GM12891 (cell line): Measurements from ENCODE around the gene CLN3.

Experiments
- PAX5 ChIP-seq: IDR thresholded peaks from 2 replicates; pipeline ENCODE4 v1.6.1; 2011; ENCODE audit warnings: low read length, moderate library complexity, mild to moderate bottlenecking; ENCODE audit not compliant: insufficient read depth, severe bottlenecking
- POLR2A ChIP-seq: IDR thresholded peaks from 2 replicates; pipeline ENCODE4 v1.6.1; 2011; ENCODE audit warnings: low read depth, low read length, control low read depth
- POLR2AphosphoS5 ChIP-seq: IDR thresholded peaks from 2 replicates; pipeline ENCODE4 v1.6.1; 2011; ENCODE audit warnings: low read depth, low read length, control low read depth
- POU2F2 ChIP-seq: IDR thresholded peaks from 2 replicates; pipeline ENCODE4 v1.6.1; 2011; ENCODE audit warnings: low read depth, mild to moderate bottlenecking, control low read depth, low read length, moderate library complexity
- SPI1 ChIP-seq: IDR thresholded peaks from 2 replicates; pipeline ENCODE4 v1.6.1; 2011; ENCODE audit warnings: low read depth, low read length, control low read depth

DNA sequence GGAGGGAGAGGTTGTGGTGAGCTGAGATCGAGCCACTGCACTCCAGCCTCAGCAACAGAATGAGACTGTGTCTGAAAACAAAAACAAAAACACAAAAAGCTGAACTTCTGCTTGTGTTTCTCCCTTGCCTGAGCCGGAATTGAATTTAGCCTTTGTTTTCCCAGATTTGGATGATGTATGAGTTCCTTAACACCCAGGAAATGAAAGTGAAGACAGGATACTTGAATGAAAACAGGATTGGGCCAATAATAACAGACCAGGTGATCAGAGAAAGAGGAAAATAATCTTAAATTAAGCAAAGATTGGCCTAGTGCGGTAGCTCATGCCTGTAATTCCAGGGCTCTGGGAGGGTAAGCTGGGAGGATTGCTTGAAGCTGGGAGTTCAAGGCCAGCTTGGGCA, 48.5 kb upstream of the CLN3 start:
- TF ChIP-seq POLR2AphosphoS5 (no peak), POLR2A (no peak), PAX5 (no peak), POU2F2 (no peak), SPI1 (no peak)
